ENCODE measurements around the gene SH3RF2. TPM values are rescaled to one million over a fixed set of nuclear protein-coding genes. Genes with fewer than 3 reads are reported as not detected.

The SH3RF2 gene
- total RNA-seq, 1 donor from 2014 or later = 12.0 TPM

DNA sequence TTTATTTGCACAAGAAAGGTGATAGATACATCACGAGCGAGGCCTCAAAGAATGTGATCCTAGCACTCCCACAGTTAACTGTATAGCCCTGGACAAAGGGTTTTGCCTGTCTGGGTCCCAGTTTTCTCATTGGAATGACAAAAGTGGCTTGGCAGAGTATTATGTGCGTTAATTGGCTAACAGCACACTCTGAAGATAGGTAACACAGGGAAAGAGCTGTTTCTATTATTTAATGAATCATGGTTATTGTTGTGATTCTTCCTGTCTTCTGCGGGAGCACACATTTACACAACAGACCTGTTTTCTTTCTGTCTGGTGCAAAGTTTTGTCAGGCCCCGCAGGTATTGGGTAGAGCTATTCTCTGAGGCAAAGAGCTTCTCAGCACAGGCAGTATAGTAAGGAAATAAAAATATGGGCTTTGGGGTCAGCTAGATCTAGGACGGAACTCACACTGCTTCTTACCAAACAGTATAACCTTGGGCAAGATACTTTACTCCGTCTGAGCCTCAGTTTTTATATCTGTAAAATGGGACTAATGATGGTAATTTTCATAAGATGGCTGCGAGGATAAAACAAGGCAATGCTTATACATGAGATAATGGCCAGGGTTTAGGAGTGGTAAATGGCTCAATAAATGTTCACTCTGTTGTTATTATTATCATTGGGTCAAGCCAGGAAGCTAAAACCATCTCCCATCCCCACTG lies 90.1 kb downstream of the SH3RF2 start:
- TF ChIP-seq, protein P1, sequence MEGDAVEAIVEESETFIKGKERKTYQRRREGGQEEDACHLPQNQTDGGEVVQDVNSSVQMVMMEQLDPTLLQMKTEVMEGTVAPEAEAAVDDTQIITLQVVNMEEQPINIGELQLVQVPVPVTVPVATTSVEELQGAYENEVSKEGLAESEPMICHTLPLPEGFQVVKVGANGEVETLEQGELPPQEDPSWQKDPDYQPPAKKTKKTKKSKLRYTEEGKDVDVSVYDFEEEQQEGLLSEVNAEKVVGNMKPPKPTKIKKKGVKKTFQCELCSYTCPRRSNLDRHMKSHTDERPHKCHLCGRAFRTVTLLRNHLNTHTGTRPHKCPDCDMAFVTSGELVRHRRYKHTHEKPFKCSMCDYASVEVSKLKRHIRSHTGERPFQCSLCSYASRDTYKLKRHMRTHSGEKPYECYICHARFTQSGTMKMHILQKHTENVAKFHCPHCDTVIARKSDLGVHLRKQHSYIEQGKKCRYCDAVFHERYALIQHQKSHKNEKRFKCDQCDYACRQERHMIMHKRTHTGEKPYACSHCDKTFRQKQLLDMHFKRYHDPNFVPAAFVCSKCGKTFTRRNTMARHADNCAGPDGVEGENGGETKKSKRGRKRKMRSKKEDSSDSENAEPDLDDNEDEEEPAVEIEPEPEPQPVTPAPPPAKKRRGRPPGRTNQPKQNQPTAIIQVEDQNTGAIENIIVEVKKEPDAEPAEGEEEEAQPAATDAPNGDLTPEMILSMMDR (conservative IDR thresholded peaks at IDR 0.05; ENCODE audit: low read depth, low read length) = no peak
- no peak for DNase-seq (ENCODE audit: low read depth)

GRCh38 chr5:146027751-146028150 lies 91.4 kb downstream of the SH3RF2 start:
- peak; percentile 78 for DNase-seq (ENCODE audit: low read depth)
- no peak overlapping the region for H3K4me3 ChIP-seq (ENCODE audit: low read depth, low read length)
- TF ChIP-seq, protein P1 (conservative IDR thresholded peaks at IDR 0.05; ENCODE audit: low read depth, low read length) = no peak

More for the DNA sequence above, 90.1 kb downstream of the SH3RF2 start:
- H3K4me3 ChIP-seq (ENCODE audit: low read depth, low read length) = no peak overlapping the region

- no peak overlapping the region for H3K4me3 ChIP-seq (ENCODE audit: low read depth, low read length)
- TF ChIP-seq, protein P1 (conservative IDR thresholded peaks at IDR 0.05; ENCODE audit: low read depth, low read length) = no peak
- no peak for DNase-seq (ENCODE audit: low read depth)
Measured at GRCh38 chr5:146032911-146033310, 96.5 kb downstream of the SH3RF2 start.

- TF ChIP-seq, protein P1 (conservative IDR thresholded peaks at IDR 0.05; ENCODE audit: low read depth, low read length) = no peak
- no peak overlapping the region for H3K4me3 ChIP-seq (ENCODE audit: low read depth, low read length)
- DNase-seq (ENCODE audit: low read depth) = no peak
Measured at GRCh38 chr5:146034127-146034526, 97.7 kb downstream of the SH3RF2 start.

DNA sequence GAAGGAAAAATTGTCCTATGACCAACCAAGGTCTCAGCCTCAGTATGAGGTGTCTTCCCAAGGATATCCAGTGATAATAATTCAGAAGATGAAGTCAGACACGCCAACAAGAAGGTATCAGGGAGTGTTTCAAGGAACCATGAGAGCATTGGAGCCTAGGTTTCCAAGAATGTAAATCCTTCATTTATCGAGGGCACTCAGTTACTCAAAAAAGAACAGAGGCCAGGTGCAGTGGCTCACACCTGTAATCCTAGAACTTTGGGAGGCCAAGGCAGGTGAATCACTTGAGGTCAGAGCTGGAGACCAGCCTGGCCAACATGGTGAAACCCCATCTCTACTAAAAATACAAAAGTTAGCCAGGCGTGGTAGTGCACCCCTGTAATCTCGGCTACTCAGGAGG lies 98.2 kb downstream of the SH3RF2 start:
- H3K4me3 ChIP-seq (ENCODE audit: low read depth, low read length) = no peak overlapping the region
- DNase-seq (ENCODE audit: low read depth) = no peak
- TF ChIP-seq, protein P1 (conservative IDR thresholded peaks at IDR 0.05; ENCODE audit: low read depth, low read length) = no peak

DNA sequence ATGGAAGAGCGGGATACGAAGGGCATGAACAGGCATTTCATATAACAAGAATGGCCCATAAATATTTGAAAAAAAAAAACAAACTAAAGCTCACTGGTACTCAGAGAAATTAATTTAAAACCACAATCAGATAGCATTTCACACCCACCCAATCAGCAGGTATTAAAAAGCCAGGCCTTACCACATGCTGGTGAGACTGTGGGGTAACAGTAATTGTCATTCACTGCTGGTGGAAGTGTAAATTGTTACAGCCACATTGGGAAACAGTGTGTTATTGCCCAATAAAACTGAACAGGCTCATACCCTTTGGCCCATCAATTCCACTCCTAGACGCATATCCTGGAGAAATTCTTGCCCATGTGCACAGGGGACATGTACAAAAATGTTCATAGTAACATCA lies 103.0 kb downstream of the SH3RF2 start:
- no peak for DNase-seq (ENCODE audit: low read depth)

More for the DNA sequence above, 103.0 kb downstream of the SH3RF2 start:
- TF ChIP-seq, protein P1 (conservative IDR thresholded peaks at IDR 0.05; ENCODE audit: low read depth, low read length) = no peak
- H3K4me3 ChIP-seq (ENCODE audit: low read depth, low read length) = no peak overlapping the region

Data from epithelial cell of proximal tubule (primary cell).